Eye (tissue), 1 donor: Measurements from ENCODE around the gene RER1.

ENCODE experiments used
- DNase-seq: peaks from one replicate; pipeline ENCODE4 v3.0.0-alpha.2; 2015

RER1 gene

DNA sequence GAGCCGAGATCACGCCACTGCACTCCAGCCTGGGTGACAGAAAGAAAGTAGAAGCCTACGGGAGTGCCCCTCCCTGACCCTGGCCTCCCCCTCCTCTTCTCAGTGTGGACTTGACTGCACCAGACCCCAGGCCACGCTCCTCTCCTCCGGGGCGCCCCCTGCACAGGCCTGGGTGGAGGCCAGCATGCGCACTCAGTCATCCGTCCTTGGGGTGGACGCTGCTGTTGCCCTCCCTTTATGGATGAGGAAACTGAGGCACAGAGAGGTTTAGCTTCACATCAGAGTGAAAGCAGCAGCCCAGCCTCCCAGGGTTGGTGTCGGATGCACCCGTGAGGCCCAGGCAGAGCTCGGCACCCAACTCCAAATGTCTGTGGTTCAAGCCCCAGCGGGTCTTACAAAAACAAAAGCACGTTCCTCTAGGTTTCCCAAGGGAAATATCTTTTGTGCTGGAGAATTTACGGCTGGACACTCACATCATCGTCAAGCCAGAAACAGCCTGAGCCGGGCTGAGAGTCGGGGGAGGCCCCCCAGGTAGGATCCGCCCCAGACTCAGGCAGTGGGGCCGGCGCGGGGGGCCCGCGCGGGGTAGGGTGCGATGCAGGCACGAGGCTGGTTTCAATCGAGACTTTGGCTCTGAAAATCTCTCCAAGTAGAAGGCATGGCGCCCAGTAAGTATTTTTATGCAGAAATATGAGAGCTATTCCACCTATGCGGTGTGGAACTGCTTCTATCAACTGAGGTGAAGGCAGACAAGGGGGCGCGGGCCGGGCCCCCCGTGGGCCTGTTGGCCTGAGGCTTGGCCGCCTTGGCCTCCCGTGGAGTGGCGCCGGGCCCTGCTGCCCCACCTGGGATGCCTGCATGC, 36.9 kb upstream of the RER1 start:
- DNase-seq: peak; percentile 37

- peak; percentile 21 for DNase-seq
Measured at GRCh38 chr1:2355373-2356261, 36.0 kb upstream of the RER1 start.

- DNase-seq: no peak
Measured at GRCh38 chr1:2356401-2356800, 35.2 kb upstream of the RER1 start.

- no peak for DNase-seq
Measured at GRCh38 chr1:2356911-2357845, 34.5 kb upstream of the RER1 start.

DNA sequence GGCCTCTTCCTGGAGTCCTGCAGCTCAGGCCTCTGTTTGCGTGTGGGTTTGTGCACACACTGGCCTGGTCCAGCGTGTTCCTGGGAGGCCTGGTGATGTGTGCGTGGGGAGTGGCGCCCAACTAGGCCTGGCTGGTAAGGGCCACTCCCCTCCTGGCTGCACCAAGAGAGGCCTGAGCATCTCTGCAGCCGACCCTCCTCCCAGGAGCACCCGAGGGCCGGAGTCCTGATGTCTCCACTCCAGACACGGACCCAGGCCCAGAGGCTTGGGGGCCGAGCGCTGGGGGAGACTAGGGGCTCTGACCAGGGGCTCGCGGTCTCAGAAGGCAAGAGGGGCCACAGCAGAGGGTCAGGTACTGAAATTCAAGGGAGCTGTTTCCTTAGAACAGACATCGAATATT, 33.6 kb upstream of the RER1 start:
- no peak for DNase-seq

GRCh38 chr1:2358651-2359640, 32.7 kb upstream of the RER1 start:
- no peak for DNase-seq

DNA sequence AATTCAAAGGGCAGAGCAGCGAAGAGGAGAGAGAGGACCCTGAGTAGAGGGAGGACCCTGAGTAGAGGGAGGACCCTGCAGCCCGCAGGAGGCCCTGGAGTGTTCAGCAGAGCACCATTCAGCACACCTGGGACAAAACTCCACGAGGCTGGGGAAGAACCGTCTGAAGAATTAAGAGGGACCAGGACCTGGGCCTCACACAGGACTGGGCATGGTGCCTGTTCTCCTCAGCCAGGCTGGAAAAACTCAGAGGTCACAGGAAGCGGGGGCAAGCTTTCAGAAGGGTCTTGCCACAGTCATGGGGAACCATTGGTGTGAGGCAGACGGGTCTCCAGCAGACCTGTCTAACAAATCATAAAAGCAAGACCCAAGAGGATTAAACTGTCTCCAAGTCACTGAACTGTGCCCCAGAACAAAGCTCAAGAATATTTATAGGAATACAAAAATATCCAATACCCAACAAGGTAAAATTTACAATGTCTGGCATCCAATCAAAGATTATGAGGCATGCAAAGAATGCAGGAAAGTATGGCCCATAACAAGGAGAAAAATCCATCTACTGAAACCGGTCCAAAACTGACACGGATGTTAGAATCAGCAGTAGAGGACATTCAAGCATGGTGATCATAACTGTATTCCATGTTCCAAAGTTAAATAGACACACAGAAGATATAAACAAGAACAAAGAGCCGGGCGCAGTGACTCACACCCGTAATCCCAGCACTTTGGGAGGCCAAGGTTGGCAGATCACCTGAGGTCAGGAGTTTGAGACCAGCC, 30.9 kb upstream of the RER1 start:
- DNase-seq: no peak

DNA sequence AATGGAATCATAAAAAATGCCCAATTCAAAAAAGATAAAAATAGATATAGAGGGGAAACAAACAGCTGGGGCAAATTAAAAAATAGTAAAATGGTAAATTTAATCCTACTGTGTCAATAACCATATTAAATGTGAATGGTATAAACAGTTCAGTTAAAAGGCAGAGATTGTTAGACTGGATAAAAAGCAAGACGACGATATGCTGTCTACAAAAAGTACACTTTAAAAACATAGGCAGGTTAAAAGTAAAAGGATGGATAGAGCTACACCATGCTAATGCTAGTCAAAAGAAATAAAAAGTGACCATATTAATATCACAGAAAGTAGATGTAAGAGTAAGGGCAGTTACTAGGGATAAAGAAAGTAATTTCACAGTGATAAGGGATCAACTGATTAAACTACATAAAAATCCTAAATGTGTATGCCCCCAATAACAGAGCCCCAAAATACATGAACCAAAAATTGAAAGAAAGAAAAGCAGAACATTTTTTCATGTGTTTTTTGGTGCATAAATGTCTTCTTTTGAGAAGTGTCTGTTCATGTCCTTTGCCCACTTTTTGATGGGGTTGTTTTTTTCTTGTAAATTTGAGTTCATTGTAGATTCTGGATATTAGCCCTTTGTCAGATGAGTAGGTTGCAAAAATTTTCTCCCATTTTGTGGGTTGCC, 27.7 kb upstream of the RER1 start:
- DNase-seq: no peak

DNA sequence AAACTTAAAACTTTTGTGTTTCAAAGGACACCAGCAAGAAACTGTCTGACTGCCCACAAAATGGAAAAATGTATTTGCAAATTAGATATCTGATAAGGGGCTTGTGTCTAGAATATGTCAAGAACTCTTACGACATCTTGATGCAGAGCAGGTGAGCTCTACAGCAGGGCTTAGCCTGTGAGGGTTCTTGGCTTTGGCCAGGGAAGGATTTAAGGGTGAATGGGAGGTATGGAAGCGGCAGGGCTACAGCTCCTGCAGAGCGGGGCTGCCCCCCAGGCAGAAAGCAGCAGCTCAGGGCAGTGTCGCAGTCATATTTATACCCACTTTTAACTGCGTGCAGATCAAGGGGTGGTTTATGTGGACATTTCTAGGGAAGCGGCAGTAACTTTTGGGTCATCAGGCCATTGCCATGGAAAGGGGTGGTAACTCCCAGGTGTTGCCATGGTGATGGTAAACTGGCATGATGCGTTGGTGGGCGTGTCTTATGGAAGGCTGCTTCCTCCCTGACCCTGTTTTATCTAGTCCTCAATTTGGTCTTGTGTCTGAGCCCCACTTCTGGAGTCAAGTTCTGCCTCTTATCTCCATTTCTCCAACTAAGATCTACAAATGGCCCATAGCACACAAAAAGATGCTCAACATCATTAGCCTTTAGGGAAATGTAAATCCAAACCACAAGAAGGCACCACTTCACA, 23.4 kb upstream of the RER1 start:
- no peak for DNase-seq

DNA sequence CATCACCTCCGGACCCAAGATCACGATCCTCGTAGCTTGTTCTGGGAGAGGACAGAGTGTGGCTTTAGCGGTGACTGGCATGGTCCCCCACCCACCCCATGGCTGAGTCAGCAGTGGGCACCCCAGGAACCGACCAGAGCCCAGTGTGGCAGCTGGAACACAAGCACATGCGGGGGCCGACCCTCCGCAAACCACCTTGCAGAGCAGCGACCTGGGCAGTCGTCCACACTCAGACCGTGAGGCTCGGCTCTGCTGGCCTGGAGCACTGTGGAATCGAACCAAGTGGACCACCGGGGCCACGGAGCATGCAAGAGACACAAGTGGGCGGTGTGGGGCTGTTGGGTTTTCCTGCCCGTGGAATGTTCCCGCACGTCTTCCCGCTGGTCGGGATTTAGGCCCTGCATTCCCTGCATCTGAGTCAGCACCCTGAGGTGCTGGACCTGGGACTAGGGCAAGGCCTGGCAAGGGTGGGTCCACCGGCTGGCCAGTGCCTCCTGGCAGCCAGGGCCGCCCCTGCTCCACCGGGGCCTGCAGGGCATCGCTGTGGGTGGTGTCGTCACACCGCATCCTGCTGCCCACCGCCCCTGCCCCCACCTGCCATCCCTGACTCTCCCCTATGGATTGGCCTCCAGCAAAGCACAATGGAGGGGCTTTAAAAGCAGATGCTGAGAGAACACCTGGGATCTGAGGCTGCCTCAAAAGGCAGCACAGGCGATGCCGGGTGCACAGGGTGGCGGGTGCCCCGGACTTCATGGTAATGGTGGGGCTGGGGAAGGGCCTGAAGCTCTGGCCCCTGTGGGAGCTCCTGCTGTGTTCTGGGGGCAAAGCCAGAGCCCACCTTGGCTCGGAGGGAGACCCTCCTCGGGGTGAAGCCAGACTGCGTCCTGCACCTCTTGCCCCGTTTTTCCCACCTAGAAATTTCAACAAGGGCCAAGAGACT, 18.8 kb upstream of the RER1 start:
- no peak for DNase-seq

GRCh38 chr1:2373551-2374251, 17.9 kb upstream of the RER1 start:
- DNase-seq: no peak

DNA sequence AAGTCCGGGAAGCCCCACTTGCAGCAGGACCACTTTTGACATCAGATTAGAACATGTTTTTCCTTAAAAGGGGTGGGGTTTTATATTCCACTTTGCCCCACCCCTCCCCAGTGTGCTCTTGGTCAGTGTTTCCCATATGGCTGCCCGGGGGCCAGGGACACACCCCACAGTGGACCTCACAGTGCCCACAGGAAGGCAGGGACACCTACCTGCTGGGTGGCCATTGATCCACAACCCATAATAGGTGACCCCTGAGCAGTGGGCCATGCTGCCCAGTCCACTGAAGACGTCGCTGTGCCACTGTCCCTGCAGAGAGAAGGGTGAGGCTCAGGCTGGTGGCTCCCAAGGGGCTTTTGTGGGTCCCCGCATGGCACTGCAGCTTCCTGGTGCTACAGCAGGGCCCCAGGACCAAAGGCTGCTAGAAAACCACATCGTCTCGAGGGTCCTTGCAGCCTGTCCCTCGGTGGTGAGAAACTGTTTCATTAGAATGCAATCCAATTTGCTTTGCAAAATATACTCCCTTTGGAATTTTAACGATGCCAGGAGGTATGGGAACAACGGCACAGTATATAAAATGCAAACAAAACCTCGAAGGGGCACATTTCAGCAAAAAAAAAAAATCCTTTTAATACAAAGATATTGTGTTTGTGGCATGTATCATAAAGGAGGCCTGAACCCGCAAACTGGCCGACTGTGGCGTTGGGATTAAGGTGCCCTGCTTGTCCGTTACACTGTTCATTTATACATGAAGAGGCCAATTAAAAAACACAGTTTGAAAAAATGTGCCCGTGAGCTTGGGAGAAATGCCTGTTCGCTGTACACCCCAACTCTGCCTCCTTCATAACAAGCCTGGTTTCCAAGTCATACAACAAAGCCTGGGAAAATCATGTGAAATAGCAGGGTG, 17.1 kb upstream of the RER1 start:
- DNase-seq: no peak

- DNase-seq: no peak
Measured at GRCh38 chr1:2375246-2375922, 16.3 kb upstream of the RER1 start.

GRCh38 chr1:2375923-2376260, 15.7 kb upstream of the RER1 start:
- DNase-seq: no peak

DNA sequence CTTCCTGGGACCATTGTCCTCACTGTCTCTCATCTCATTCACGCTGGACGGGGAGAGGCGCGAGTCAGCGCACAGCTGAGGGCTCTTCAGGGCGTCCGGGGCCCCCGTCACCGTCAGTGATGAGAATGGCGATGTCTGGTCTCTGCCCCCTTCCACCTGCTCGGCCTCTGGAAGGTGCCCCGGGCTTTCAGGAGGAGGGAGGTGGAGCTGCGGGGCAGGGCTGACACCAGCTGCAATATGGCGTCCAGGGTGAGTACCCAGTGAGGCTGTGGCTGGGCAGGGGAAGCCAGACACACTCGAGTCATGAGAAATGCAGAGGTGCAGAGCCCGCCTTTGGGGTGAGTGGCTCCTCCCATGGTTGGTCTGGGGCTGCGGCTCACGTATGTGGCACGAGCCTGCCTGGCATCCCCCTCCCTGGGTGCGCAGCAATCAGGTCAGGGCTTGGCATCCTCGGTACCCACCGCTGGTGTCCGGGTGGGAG, 15.3 kb upstream of the RER1 start:
- no peak for DNase-seq
